Esophagus squamous epithelium (tissue), 5 donors: ENCODE data around the gene PLEKHJ1. TPM values are rescaled to one million over a fixed set of nuclear protein-coding genes. Genes with fewer than 3 reads are reported as not detected.

Source experiments
- DNase-seq: peaks from one replicate; lab custom pipeline; 2025; lab: John Stamatoyannopoulos, UW
- H3K27ac ChIP-seq, 4 donors: fragments of 200-600 bp; sonication (generic); one replicate each; pipeline ENCODE4 v1.5.1; 2016 to 2019; ENCODE audit warnings: mild to moderate bottlenecking in 1 of 4
- H3K27me3 ChIP-seq, 4 donors: fragments of 200-600 bp; sonication (generic); 1 replicate in 3 of 4; 2 replicates in 1 of 4; pipeline versions ENCODE4 v1.5.1 to v1.6.0; 2017 to 2021; ENCODE audit warnings: antibody characterized with exemption in 1 of 4
- H3K36me3 ChIP-seq, 3 donors: fragments of 200-600 bp; sonication (generic); one replicate each; pipeline ENCODE4 v1.5.1; 2016 to 2019
- H3K4me1 ChIP-seq, 3 donors: fragments of 200-600 bp; sonication (generic); one replicate each; pipeline ENCODE4 v1.5.1; 2017 to 2019
- H3K4me3 ChIP-seq, 4 donors: fragments of 200-600 bp; sonication (generic); 1 replicate in 3 of 4; 2 replicates in 1 of 4; pipeline ENCODE4 v1.5.1; 2016 to 2019; ENCODE audit warnings: mild to moderate bottlenecking in 2 of 4, moderate library complexity in 1 of 4
- H3K9me3 ChIP-seq, 3 donors: fragments of 200-600 bp; sonication (generic); one replicate each; pipeline ENCODE4 v1.5.1; 2016 to 2019
- POLR2A ChIP-seq, 4 donors: fragments of 450-650 bp; IDR thresholded peaks; one replicate each; pipeline ENCODE4 v1.6.1; 2017; ENCODE audit warnings: antibody characterized with exemption in 4 of 4, mild to moderate bottlenecking in 4 of 4, moderate library complexity in 3 of 4
- WGBS, 2 donors: methylation state at CpG; one replicate each; pipeline ENCODE4 v1.1.5; 2018; 5-methylcytosine and 5-hydroxymethylcytosine counted together
- intact Hi-C: fragments of 100-400 bp; cut with DNase I; formaldehyde crosslinking; loops from one replicate; pipeline ENCODE4 v1.15.0; 2022
- total RNA-seq, 4 donors: library from RNA; depleted of rRNA; stranded (reverse); fragments of >200 nt; gene quantifications; one replicate each; pipeline ENCODE4 v1.1.0, GENCODE V29; 2016
- TF ChIP-seq, protein P1 (sequence below), 6 experiments: fragments of 450-650 bp in 4 of 6; fragments of 200-600 bp in 2 of 6; sonication (generic) in 2 of 6; IDR thresholded peaks; one replicate each; pipeline ENCODE4 v1.5.1; 2016 to 2019; ENCODE audit warnings: antibody characterized with exemption in 6 of 6, mild to moderate bottlenecking in 4 of 6, moderate library complexity in 4 of 6
- donor health status: DM: yes; HTN: yes; CAD: no.

PLEKHJ1 gene
- total RNA-seq, 4 donors from 2014 or later = 44.8 to 56.5 (median 48.8) TPM

DNA sequence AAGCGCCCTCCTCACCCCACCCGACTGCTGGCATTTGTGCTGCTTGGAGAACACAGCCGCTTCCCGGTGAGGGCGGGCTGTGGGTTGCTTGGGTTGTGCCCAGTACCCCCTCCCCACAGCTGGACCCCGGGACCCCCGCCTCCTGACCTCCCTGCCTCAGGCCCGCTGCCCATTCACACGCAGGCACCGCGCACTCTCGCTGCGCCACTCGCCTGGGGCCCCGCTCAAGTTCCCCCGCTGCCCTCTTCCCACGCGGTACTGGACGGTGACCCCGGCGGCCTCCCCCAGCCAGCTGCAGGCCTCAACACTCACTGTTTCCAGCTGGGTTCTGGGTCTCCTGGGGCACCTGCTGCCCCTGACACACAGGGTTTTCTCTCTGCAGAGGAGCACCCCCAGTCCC, 16.4 kb downstream of the PLEKHJ1 start:
- WGBS, 2 donors = 95 to 99% methylated on average over 4 to 15 of the region's 21 CpGs
- H3K4me3 ChIP-seq = no peak overlapping the region
- no peaks in the 10 kb centered on the region for H3K27me3 ChIP-seq
- no peak overlapping the region for H3K27ac ChIP-seq
- TF ChIP-seq, protein P1, sequence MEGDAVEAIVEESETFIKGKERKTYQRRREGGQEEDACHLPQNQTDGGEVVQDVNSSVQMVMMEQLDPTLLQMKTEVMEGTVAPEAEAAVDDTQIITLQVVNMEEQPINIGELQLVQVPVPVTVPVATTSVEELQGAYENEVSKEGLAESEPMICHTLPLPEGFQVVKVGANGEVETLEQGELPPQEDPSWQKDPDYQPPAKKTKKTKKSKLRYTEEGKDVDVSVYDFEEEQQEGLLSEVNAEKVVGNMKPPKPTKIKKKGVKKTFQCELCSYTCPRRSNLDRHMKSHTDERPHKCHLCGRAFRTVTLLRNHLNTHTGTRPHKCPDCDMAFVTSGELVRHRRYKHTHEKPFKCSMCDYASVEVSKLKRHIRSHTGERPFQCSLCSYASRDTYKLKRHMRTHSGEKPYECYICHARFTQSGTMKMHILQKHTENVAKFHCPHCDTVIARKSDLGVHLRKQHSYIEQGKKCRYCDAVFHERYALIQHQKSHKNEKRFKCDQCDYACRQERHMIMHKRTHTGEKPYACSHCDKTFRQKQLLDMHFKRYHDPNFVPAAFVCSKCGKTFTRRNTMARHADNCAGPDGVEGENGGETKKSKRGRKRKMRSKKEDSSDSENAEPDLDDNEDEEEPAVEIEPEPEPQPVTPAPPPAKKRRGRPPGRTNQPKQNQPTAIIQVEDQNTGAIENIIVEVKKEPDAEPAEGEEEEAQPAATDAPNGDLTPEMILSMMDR (IDR thresholded peaks at IDR 0.05) = no peak
- no peak for TF ChIP-seq POLR2A (IDR thresholded peaks at IDR 0.05)
- H3K9me3 ChIP-seq = no peaks in the 10 kb centered on the region
- intact Hi-C loops = no loop called here
- peaks cover 38 to 100% (median 42%) of the 10 kb centered on the region in 3 donors for H3K36me3 ChIP-seq
- DNase-seq = no peak
- H3K4me1 ChIP-seq = peaks cover 0 to under 1% (median 0%) of the 10 kb centered on the region in 3 donors

DNA sequence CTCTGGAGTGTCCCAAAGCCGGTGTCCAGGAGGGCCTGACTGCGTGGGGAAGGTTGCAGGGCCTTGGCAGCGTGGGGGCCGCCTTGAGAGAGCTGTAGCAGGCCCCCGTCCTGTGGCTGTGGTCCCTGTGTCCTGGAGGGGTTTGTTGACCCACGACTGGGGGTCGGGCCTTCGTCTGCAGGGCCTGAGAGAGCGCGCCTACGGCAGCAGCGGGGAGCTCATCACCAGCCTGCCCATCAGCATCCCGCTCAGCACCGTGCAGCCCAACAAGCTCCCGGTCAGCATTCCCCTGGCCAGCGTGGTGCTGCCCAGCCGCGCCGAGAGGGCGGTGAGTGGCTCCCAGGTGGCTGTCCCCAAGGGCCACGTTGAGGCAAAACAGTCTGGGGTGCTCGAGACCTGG, 18.5 kb downstream of the PLEKHJ1 start:
- Histone ChIP-seq H3K27ac (no peak overlapping the region), H3K4me3 (no peak overlapping the region), H3K27me3 (no peaks in the 10 kb centered on the region), H3K36me3 (peaks cover 37 to 100% (median 45%) of the 10 kb centered on the region in 3 donors), H3K9me3 (no peaks in the 10 kb centered on the region), H3K4me1 (peaks cover 6 to 22% (median 9%) of the 10 kb centered on the region in 3 donors)
- no peak for DNase-seq
- WGBS, 2 donors = 83% methylated on average over 1 of the region's 22 CpGs; no CpG with 5 or more reads in 1 of the 2 donors
- intact Hi-C loops = no loop called here
- TF ChIP-seq POLR2A (IDR thresholded peaks at IDR 0.05) = no peak
- TF ChIP-seq, protein P1 (IDR thresholded peaks at IDR 0.05) = no peak

GRCh38 chr19:2216361-2217225, 19.5 kb downstream of the PLEKHJ1 start:
- DNase-seq = no peak
- 95% methylated on average over 9 of the region's 43 CpGs; no CpG with 5 or more reads in 1 of the 2 donors for WGBS, 2 donors

DNA sequence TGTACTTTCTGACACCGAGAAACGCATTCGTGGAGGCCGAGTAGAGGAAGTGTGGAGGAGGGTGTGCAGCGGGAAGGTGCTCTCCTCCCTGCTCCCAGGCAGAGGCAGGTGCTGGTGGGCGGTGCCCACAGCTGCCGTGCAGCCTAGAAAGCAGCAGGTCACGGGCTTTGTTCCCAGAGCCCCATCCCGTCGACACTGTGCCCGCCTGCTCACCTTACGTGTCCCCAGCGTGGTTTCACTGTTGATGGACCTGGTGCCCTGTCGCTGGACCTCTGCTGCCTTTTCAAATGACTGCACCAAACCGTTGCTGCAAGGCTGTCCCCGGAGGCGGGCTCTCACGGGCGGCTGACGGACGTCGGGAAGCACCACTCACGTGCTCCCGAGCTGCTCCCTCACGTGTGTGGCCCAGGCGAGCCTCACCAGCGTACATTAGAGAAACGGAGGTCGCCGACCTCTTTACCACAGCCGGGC, 20.8 kb downstream of the PLEKHJ1 start:
- Histone ChIP-seq H3K27me3 (no peaks in the 10 kb centered on the region), H3K4me3 (no peak overlapping the region), H3K27ac (no peak overlapping the region), H3K4me1 (peaks cover 6 to 34% (median 9%) of the 10 kb centered on the region in 3 donors), H3K9me3 (no peaks in the 10 kb centered on the region), H3K36me3 (peaks cover 46 to 100% (median 62%) of the 10 kb centered on the region in 3 donors)
- no peak for TF ChIP-seq POLR2A (IDR thresholded peaks at IDR 0.05)
- TF ChIP-seq, protein P1 (IDR thresholded peaks at IDR 0.05) = no peak
- no peak for DNase-seq
- WGBS, 2 donors = 73 to 77% methylated on average over 2 to 16 of the region's 31 CpGs
- intact Hi-C loops = no loop called here

More at GRCh38 chr19:2216361-2217225, 19.5 kb downstream of the PLEKHJ1 start:
- Histone ChIP-seq H3K4me3 (no peak overlapping the region), H3K36me3 (peaks cover 36 to 100% (median 49%) of the 10 kb centered on the region in 3 donors), H3K4me1 (peaks cover 6 to 32% (median 9%) of the 10 kb centered on the region in 3 donors), H3K9me3 (no peaks in the 10 kb centered on the region), H3K27ac (no peak overlapping the region), H3K27me3 (no peaks in the 10 kb centered on the region)
- intact Hi-C loops = no loop called here
- TF ChIP-seq, protein P1 (IDR thresholded peaks at IDR 0.05) = no peak
- no peak for TF ChIP-seq POLR2A (IDR thresholded peaks at IDR 0.05)

DNA sequence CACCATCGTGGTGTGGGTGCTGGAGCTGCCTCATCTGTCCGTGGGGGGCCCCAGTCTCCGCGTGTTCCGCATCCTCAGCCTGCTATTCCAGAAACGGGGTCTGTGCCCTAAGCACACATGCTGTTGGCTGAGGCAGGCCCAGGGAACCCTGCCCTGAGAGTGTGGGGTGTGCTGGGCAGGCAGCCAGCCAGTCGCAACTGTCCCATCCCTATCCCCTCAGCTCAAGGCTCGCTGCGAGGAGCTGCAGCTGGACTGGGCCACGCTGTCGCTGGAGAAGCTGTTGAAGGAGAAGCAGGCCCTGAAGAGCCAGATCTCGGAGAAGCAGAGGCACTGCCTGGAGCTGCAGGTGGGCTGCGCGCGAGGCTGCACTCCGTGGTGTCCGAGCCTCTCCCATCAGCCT, 21.9 kb downstream of the PLEKHJ1 start:
- no peak for DNase-seq

More for the DNA sequence above, 21.9 kb downstream of the PLEKHJ1 start:
- Histone ChIP-seq H3K4me3 (no peak overlapping the region), H3K27me3 (no peaks in the 10 kb centered on the region), H3K36me3 (peaks cover 47 to 100% (median 58%) of the 10 kb centered on the region in 3 donors), H3K27ac (peak overlapping the region in 3 of 4 donors; percentile 70 to 84 (median 79)), H3K4me1 (peaks cover 6 to 34% (median 9%) of the 10 kb centered on the region in 3 donors), H3K9me3 (no peaks in the 10 kb centered on the region)
- TF ChIP-seq, protein P1 (IDR thresholded peaks at IDR 0.05) = no peak
- TF ChIP-seq POLR2A (IDR thresholded peaks at IDR 0.05) = no peak
- intact Hi-C loops = no loop called here
- 85 to 93% methylated on average over 5 to 8 of the region's 17 CpGs for WGBS, 2 donors
